Neural cell (in vitro differentiated cells): ENCODE measurements around the gene BLCAP. TPM values are rescaled to one million over a fixed set of nuclear protein-coding genes. Genes with fewer than 3 reads are reported as not detected.

Experiments
- H2AFZ ChIP-seq: fragments of 200-600, 300-800 bp; sonication (generic), shearing (Covaris generic); 2 replicates; pipeline ENCODE4 v1.6.0; 2014; ENCODE audit warnings: low read depth, mild to moderate bottlenecking, antibody characterized with exemption, low read length, moderate library complexity
- H3F3A ChIP-seq: fragments of 200-600 bp; shearing (Covaris generic); 2 replicates; pipeline ENCODE4 v1.6.1; 2016; ENCODE audit warnings: mild to moderate bottlenecking, moderate library complexity, mixed read lengths, antibody characterized with exemption, low read length; ENCODE audit not compliant: insufficient read depth, poor library complexity, severe bottlenecking
- H3K27ac ChIP-seq: fragments of 200-600, 300-800 bp; sonication (generic), shearing (Covaris generic); 2 replicates; pipeline ENCODE4 v1.5.1; 2014; ENCODE audit warnings: mild to moderate bottlenecking, low read length, moderate library complexity
- H3K27me3 ChIP-seq: fragments of 300-800, 200-600 bp; sonication (generic), shearing (Covaris generic); 2 replicates; pipeline ENCODE4 v1.6.0; 2014; ENCODE audit warnings: mild to moderate bottlenecking, low read depth, low read length, moderate library complexity; ENCODE audit not compliant: insufficient read depth
- H3K36me3 ChIP-seq: fragments of 300-800, 200-600 bp; sonication (generic), shearing (Covaris generic); 2 replicates; pipeline ENCODE4 v1.5.1; 2014; ENCODE audit warnings: mild to moderate bottlenecking, antibody characterized with exemption, low read length, moderate library complexity; ENCODE audit not compliant: insufficient read depth
- H3K4me2 ChIP-seq: fragments of 300-800, 200-600 bp; sonication (generic), shearing (Covaris generic); 2 replicates; pipeline ENCODE4 v1.6.0; 2014; ENCODE audit warnings: mild to moderate bottlenecking, low read length
- H3K4me3 ChIP-seq: fragments of 300-800, 200-600 bp; sonication (generic), shearing (Covaris generic); 2 replicates; pipeline ENCODE4 v1.5.1; 2014; ENCODE audit warnings: mild to moderate bottlenecking, low read length, moderate library complexity
- H3K79me2 ChIP-seq: fragments of 200-600 bp; shearing (Covaris generic); replicated peaks from 2 replicates; pipeline ENCODE4 v1.6.0; 2014; ENCODE audit warnings: mild to moderate bottlenecking, low read length, moderate library complexity; ENCODE audit not compliant: insufficient read depth
- H3K9ac ChIP-seq: fragments of 300-800, 200-600 bp; sonication (generic), shearing (Covaris generic); 2 replicates; pipeline ENCODE4 v1.6.1; 2016; ENCODE audit warnings: mild to moderate bottlenecking, low read length, mixed read lengths
- H3K9me2 ChIP-seq: fragments of 200-600 bp; shearing (Covaris generic); 2 replicates; pipeline ENCODE4 v1.6.1; 2016; ENCODE audit warnings: mild to moderate bottlenecking, low read length, mixed read lengths; ENCODE audit not compliant: insufficient read depth
- H3K9me3 ChIP-seq: fragments of 200-600, 300-800 bp; sonication (generic), shearing (Covaris generic); 2 replicates; pipeline ENCODE4 v1.6.1; 2016; ENCODE audit warnings: mild to moderate bottlenecking, mixed run types, low read length, moderate library complexity, mixed read lengths
- H4K20me1 ChIP-seq: fragments of 200-600 bp; shearing (Covaris generic); 2 replicates; pipeline ENCODE4 v1.6.1; 2016; ENCODE audit warnings: mild to moderate bottlenecking, mixed run types; ENCODE audit not compliant: insufficient read depth
- CTCF ChIP-seq: fragments of 450-650 bp; IDR thresholded peaks from 2 replicates; pipeline ENCODE4 v1.5.1; 2014; ENCODE audit warnings: antibody characterized with exemption, mild to moderate bottlenecking, moderate library complexity; ENCODE audit not compliant: poor library complexity, severe bottlenecking
- EP300 ChIP-seq: fragments of 450-650 bp; conservative IDR thresholded peaks from 2 replicates; pipeline ENCODE4 v1.6.1; 2014; ENCODE audit warnings: antibody characterized with exemption, mild to moderate bottlenecking, moderate library complexity; ENCODE audit not compliant: poor library complexity, severe bottlenecking
- EZH2 ChIP-seq: fragments of 200-600, 300-800 bp; shearing (Covaris generic), sonication (generic); IDR thresholded peaks from 2 replicates; pipeline ENCODE4 v1.6.1; 2014; ENCODE audit warnings: antibody characterized with exemption, low read length, borderline replicate concordance, mild to moderate bottlenecking; ENCODE audit not compliant: insufficient read depth, poor library complexity, severe bottlenecking
- RAD21 ChIP-seq: fragments of 450-650 bp; conservative IDR thresholded peaks from 2 replicates; pipeline ENCODE4 v1.6.1; 2014; ENCODE audit warnings: antibody characterized with exemption, mild to moderate bottlenecking, moderate library complexity
- REST ChIP-seq: IDR thresholded peaks from 2 replicates; pipeline ENCODE4 v1.6.1; 2012; ENCODE audit warnings: borderline replicate concordance
- SMC3 ChIP-seq: fragments of 450-650 bp; conservative IDR thresholded peaks from 2 replicates; pipeline ENCODE4 v1.6.1; 2014; ENCODE audit warnings: antibody characterized with exemption, mild to moderate bottlenecking, moderate library complexity; ENCODE audit not compliant: poor library complexity
- TAF1 ChIP-seq: IDR thresholded peaks from 2 replicates; pipeline ENCODE4 v1.6.1; 2012; ENCODE audit warnings: low read depth
- polyA plus RNA-seq: library from polyadenylated mRNA; depleted of rRNA; stranded (reverse); fragments of >200 nt; gene quantifications from 2 replicates; pipeline ENCODE4 v1.2.3, GENCODE V29; 2014

Gene BLCAP
- polyA plus RNA-seq, 1 donor from 2014 or later = 344 TPM

GRCh38 chr20:37567671-37568588, 40.3 kb upstream of the BLCAP start:
- no peaks in the 10 kb centered on the region for H4K20me1 ChIP-seq
- no peaks in the 10 kb centered on the region for H3K9me2 ChIP-seq
- TF ChIP-seq REST (no peak), SMC3 (peak; percentile 26)
- H3K4me3 ChIP-seq = peak overlapping the region; percentile 13
- H3K4me2 ChIP-seq = peak overlapping the region; percentile 27
- H3K9ac ChIP-seq = peak overlapping the region; percentile 51
- H2AFZ ChIP-seq = peak overlapping the region; percentile 65
- no peaks in the 10 kb centered on the region for H3K79me2 ChIP-seq
- no peaks in the 10 kb centered on the region for H3K9me3 ChIP-seq
- no peaks in the 10 kb centered on the region for H3F3A ChIP-seq
- H3K27me3 ChIP-seq = no peaks in the 10 kb centered on the region
- H3K36me3 ChIP-seq = no peaks in the 10 kb centered on the region
- peak overlapping the region; percentile 45 for H3K27ac ChIP-seq

- no peaks in the 10 kb centered on the region for H3K79me2 ChIP-seq
- no peaks in the 10 kb centered on the region for H3F3A ChIP-seq
- H3K4me3 ChIP-seq = no peak overlapping the region
- H4K20me1 ChIP-seq = no peaks in the 10 kb centered on the region
- H3K4me2 ChIP-seq = peak overlapping the region; percentile 27
- peak overlapping the region; percentile 65 for H2AFZ ChIP-seq
- no peak overlapping the region for H3K9ac ChIP-seq
- no peaks in the 10 kb centered on the region for H3K36me3 ChIP-seq
- no peaks in the 10 kb centered on the region for H3K27me3 ChIP-seq
- H3K9me2 ChIP-seq = no peaks in the 10 kb centered on the region
- no peak for TF ChIP-seq TAF1
- no peak for TF ChIP-seq REST
- H3K9me3 ChIP-seq = no peaks in the 10 kb centered on the region
- H3K27ac ChIP-seq = peak overlapping the region; percentile 45
Measured at GRCh38 chr20:37567331-37567665, 39.6 kb upstream of the BLCAP start.

GRCh38 chr20:37566590-37567330, 39.1 kb upstream of the BLCAP start:
- Histone ChIP-seq H3K79me2 (no peaks in the 10 kb centered on the region), H3F3A (no peaks in the 10 kb centered on the region), H2AFZ (no peak overlapping the region), H3K9me2 (no peaks in the 10 kb centered on the region), H3K4me3 (no peak overlapping the region), H3K27me3 (no peaks in the 10 kb centered on the region), H3K36me3 (no peaks in the 10 kb centered on the region), H3K9me3 (no peaks in the 10 kb centered on the region), H4K20me1 (no peaks in the 10 kb centered on the region), H3K27ac (no peak overlapping the region), H3K4me2 (peak overlapping the region; percentile 27), H3K9ac (no peak overlapping the region)
- TF ChIP-seq EP300 (no peak), REST (no peak), RAD21 (no peak), EZH2 (no peak), CTCF (no peak)
